NK-92 treated with Interleukin-12 subunit alpha and Interleukin-12 subunit beta, amount 100 ng/mL, for 24 hours (cell line): ENCODE measurements around the gene HES1.

ENCODE experiments used
- DNase-seq: peaks from one replicate; lab custom pipeline; 2025; lab: John Stamatoyannopoulos, UW

The HES1 gene

GRCh38 chr3:194102436-194102835, 33.5 kb upstream of the HES1 start:
- DNase-seq: no peak

GRCh38 chr3:194103505-194103904, 32.4 kb upstream of the HES1 start:
- DNase-seq: no peak

DNA sequence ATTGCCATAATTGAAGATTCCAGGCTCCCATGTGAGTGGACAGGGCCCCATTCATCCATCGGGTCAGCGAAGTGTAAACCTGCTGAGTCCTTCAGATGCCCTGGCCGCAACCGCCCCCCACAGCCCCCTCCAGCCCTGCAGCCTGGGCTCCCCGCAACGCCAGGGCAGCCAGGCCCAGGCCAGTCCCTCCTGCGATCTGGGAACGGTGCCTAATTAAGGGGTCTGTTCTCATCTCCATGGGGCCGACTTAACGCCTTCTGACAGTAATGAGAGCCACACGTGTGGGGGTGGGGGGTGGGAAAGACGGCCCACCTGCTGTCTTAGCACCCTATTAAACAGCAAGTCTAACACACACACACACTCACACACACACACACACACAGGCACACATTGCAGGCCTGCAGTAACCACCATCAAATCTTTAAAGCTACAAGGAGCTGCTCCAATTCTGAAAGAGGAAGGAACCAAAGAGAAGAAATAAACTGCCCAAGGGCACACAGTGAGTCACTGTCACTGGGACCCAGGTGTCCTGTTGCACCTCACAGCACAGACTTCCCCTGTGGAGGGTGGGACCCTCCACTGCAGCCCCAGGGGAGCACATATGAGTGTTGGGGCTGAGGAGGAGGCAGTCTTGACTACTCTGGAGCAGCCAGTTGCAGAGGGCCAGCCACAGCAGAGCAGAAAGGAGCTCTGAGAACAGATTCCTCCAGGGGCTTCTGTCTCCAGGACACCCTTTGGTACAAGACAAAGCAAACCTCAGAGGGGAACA, 31.8 kb upstream of the HES1 start:
- no peak for DNase-seq

GRCh38 chr3:194105292-194105691, 30.7 kb upstream of the HES1 start:
- DNase-seq: no peak

GRCh38 chr3:194107107-194107506, 28.8 kb upstream of the HES1 start:
- no peak for DNase-seq

GRCh38 chr3:194109192-194109863, 26.6 kb upstream of the HES1 start:
- no peak for DNase-seq

GRCh38 chr3:194110483-194110882, 25.5 kb upstream of the HES1 start:
- DNase-seq: no peak

GRCh38 chr3:194111336-194111735, 24.6 kb upstream of the HES1 start:
- no peak for DNase-seq

GRCh38 chr3:194112120-194113106, 23.5 kb upstream of the HES1 start:
- no peak for DNase-seq

- DNase-seq: no peak
Measured at GRCh38 chr3:194114123-194114522, 21.8 kb upstream of the HES1 start.

- no peak for DNase-seq
Measured at GRCh38 chr3:194117104-194117845, 18.7 kb upstream of the HES1 start.

GRCh38 chr3:194118920-194119319, 17.0 kb upstream of the HES1 start:
- no peak for DNase-seq

DNA sequence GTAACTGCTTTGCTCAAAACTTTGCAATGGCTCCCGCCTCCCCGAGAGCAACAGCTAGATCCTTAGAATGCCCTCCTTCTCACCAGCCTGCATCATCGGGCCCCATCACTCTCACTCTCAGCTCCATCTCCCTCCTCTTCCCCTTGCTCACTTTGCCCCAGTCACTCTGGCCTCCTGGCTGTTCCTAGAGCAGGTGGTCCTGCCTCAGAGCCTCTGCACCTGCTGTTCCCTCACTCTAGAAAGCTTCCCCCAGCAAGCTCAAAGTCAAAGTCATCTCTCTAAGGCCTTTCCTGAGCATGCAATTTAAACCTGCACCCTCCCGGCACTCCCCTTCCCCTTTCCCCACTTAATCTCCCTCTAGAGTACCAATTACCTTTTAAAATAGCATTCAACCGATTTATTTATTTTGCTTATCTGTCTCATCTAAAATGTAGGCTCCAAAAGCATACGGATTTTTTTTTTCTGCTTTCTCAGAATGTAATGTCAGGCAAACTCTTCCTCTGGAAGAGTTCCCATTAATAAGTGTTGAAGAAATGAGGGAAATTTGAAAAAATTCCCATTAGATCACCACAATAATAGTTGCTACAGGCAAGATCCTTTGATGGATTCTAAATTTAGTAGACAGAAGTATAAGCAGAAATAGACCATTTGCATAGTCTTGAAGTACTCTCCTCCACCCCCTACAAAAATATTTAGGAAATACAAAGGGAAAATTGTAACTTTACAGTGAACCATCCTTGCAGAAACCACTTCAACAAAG, 15.9 kb upstream of the HES1 start:
- no peak for DNase-seq

DNA sequence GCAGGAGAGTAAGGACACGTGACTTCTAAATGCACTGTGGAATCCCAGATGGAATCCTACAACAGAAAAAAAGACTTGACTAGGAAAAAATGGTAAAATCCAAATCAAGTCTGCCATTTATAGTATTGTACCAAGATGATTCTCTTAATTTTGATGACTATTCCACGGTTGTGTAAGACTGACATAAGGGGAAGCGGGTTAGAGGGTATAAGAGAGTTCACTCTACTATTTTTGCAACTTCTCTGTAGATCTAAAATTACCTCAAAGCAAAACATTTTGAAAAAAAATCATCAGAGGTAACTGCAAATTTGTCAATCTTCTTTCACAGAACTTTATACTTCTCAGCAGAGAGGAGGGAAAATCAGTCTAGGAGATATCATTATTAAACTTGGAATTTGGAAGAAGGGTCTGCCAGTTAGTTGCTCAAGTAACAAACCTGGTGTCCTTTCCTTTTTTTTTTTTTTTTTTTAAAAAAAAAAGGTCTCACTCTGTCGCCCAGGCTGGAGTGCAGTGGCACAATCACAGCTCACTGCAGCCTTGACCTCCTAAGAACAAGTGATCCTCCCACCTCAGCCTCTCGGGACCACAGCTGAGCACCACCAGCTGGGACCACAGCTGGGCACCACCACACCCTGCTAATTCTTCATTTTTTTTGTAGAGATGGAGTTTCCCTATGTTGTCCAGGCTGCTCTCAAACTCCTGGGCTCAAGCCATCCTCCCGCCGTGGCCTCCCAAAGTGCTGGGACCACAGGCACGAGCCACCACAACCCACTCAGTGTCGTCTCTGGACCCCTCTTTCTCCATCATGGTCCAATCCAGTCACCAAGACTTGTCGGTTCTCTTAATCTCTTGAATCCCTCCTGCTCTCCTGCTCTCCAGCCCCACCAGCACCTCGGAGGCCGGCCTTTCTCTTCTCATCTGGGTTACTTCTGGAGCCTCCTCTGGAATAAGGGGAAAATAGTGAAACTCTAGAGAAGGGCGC, 14.9 kb upstream of the HES1 start:
- DNase-seq: no peak

GRCh38 chr3:194121891-194122631, 13.9 kb upstream of the HES1 start:
- DNase-seq: no peak

DNA sequence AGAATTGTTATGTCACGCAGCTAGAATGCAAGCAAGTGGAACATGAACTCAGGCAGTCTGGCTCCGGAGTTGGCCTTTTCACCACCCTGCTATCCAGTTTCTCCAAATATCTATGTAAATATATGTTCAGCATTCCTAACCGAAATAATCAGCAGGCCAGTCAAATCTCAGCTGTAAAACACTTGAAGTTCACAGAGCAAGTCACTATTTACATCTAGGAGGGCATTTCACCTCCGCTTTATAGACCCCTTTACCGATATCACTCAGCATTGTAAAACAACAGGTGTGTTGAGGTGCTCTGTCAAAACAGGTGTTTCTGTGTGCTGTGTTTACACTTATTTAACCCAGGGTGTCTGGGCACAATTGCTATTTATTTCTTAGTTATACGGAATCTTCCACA, 12.2 kb upstream of the HES1 start:
- no peak for DNase-seq

GRCh38 chr3:194124193-194124592, 11.8 kb upstream of the HES1 start:
- no peak for DNase-seq

GRCh38 chr3:194125442-194125841, 10.5 kb upstream of the HES1 start:
- DNase-seq: no peak

DNA sequence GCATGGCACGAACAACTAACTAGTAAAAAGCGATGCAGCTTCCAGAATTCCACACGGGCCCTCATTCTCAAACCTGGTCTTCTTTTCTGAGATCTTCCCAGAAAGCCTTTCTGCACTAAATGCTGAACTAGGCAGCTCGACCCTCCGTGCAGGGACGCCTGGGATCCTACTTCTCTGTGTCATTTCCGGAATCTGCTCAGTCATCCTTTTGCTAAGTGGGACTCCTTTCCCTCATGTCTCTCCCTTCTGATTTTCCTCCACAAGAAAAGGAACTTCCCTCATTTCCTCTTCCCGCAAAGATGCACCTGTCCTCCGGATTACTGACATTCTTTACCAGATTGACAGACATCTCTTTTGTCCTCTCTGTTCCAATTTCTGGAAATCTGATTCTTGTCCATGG, 9.2 kb upstream of the HES1 start:
- no peak for DNase-seq
